Endothelial cell of umbilical vein (primary cell): ENCODE measurements around the gene SUPT3H.

Experiments used
- CTCF ChIP-seq, 2 donors: IDR thresholded peaks; 1 replicate in 1 of 2; 2 replicates in 1 of 2; pipeline ENCODE4 v1.5.1; 2011; ENCODE audit warnings: low read length in 2 of 2, mild to moderate bottlenecking in 2 of 2, moderate library complexity in 2 of 2, control low read depth in 1 of 2, inconsistent platforms in 1 of 2, low read depth in 1 of 2; ENCODE audit not compliant: insufficient read depth in 1 of 2; ENCODE audit errors: extremely low read depth in 1 of 2
- GATA2 ChIP-seq: IDR thresholded peaks from 2 replicates; pipeline ENCODE4 v1.7.0; 2011; ENCODE audit warnings: low read depth, mild to moderate bottlenecking, moderate library complexity, mixed read lengths, low read length; ENCODE audit not compliant: insufficient read length, insufficient read depth
- POLR2A ChIP-seq: IDR thresholded peaks from 2 replicates; pipeline ENCODE4 v1.6.1; 2012; ENCODE audit warnings: low read depth, mild to moderate bottlenecking, control low read depth, low read length
- POLR2AphosphoS5 ChIP-seq: IDR thresholded peaks from 2 replicates; pipeline ENCODE4 v1.6.1; 2012; ENCODE audit warnings: low read depth, mild to moderate bottlenecking, control low read depth, low read length, moderate library complexity; ENCODE audit not compliant: insufficient read depth

- TF ChIP-seq CTCF (IDR thresholded peaks at IDR 0.05; ENCODE audit: extremely low read depth in 1 of 2, insufficient read depth in 1 of 2, low read depth in 1 of 2, low read length in 2 of 2): no peak
- TF ChIP-seq GATA2: no peak
- no peak for TF ChIP-seq POLR2AphosphoS5
- TF ChIP-seq POLR2A: no peak
Measured at GRCh38 chr6:45310118-45310788, 67.5 kb downstream of the SUPT3H start.
